Heart left ventricle (tissue), 16 donors: ENCODE results near the gene ADNP. TPM values are rescaled to one million over a fixed set of nuclear protein-coding genes. Genes with fewer than 3 reads are reported as not detected.
A peak's percentile ranks its signal among the peaks of the same experiment; 100 is the strongest.

ENCODE experiments used
- ATAC-seq, 4 donors: fragments of 200-7000 bp; cut with Tn5 transposase; one replicate each; pipeline ENCODE4 v1.9.1; 2020 to 2022; ENCODE audit warnings: moderate library complexity in 4 of 4, mild to moderate bottlenecking in 3 of 4, moderate number of reproducible peaks in 1 of 4
- DNase-seq, 5 donors: peaks; one replicate each; pipeline ENCODE4 v3.0.0-alpha.2; 2020
- H3K27ac ChIP-seq, 12 donors: fragments of 200-600 bp; sonication (generic) in 4 of 12; one replicate each; pipeline versions ENCODE4 v1.5.0 to v1.8.0; 2016 to 2022; ENCODE audit warnings: mild to moderate bottlenecking in 2 of 12
- H3K27me3 ChIP-seq, 9 donors: fragments of 200-600 bp; sonication (generic) in 2 of 9; one replicate each; pipeline versions ENCODE4 v1.5.1 to v1.8.0; 2016 to 2022; ENCODE audit warnings: mild to moderate bottlenecking in 3 of 9
- H3K36me3 ChIP-seq, 9 donors: fragments of 200-600 bp; sonication (generic) in 2 of 9; one replicate each; pipeline versions ENCODE4 v1.5.0 to v1.8.0; 2018 to 2022; ENCODE audit warnings: mild to moderate bottlenecking in 2 of 9
- H3K4me1 ChIP-seq, 12 donors: fragments of 200-600 bp; sonication (generic) in 4 of 12; one replicate each; pipeline versions ENCODE4 v1.5.0 to v1.8.0; 2016 to 2022; ENCODE audit warnings: mild to moderate bottlenecking in 3 of 12
- H3K4me3 ChIP-seq, 12 donors: fragments of 200-600 bp; sonication (generic) in 4 of 12; one replicate each; pipeline versions ENCODE4 v1.5.0 to v1.8.0; 2017 to 2022; ENCODE audit warnings: mild to moderate bottlenecking in 9 of 12, moderate library complexity in 4 of 12
- H3K9me3 ChIP-seq, 12 donors: fragments of 200-600 bp; sonication (generic) in 4 of 12; one replicate each; pipeline versions ENCODE4 v1.5.0 to v1.8.0; 2016 to 2022; ENCODE audit warnings: mild to moderate bottlenecking in 1 of 12
- POLR2A ChIP-seq, 2 donors: fragments of 450-650 bp; IDR thresholded peaks; one replicate each; pipeline ENCODE4 v1.6.1; 2017; ENCODE audit warnings: antibody characterized with exemption in 2 of 2, mild to moderate bottlenecking in 2 of 2, moderate library complexity in 2 of 2
- WGBS, 4 donors: extraction: QIAGEN DNeasy Blood & Tissue Kit in 2 of 4; methylation state at CpG; one replicate each; pipeline versions ENCODE4 v1.1.5 to v1.1.7; 2013 to 2018; 5-methylcytosine and 5-hydroxymethylcytosine counted together
- intact Hi-C, 10 donors: fragments of 100-400 bp; cut with DNase I; formaldehyde crosslinking; loops; one replicate each; pipeline versions ENCODE4 v1.11.1 to v1.14.2; 2022
- polyA plus RNA-seq, 2 donors: library from polyadenylated mRNA; stranded (reverse); fragments of 200-250 nt; gene quantifications; one replicate each; pipeline ENCODE4 v1.2.3, GENCODE V29; 2013
- total RNA-seq, 9 donors: library from RNA; depleted of rRNA in 2 of 9; stranded (reverse); fragments of >200 nt in 2 of 9; fragmentation: NEBNext Ultra II Directional in 3 of 9; extraction: Animal tissue kit (Norgen Biotek cat#: 25700) in 3 of 9; gene quantifications; one replicate each; pipeline versions ENCODE4 v1.1.0 to v1.2.4, GENCODE V29; 2016 to 2023
- TF ChIP-seq, protein P1 (sequence below), 12 donors: fragments of 200-600 bp; sonication (generic) in 4 of 12; IDR thresholded peaks; one replicate each; pipeline versions ENCODE4 v1.5.0 to v1.8.0; 2018 to 2022; ENCODE audit warnings: antibody characterized with exemption in 12 of 12, mild to moderate bottlenecking in 5 of 12
- donor health status: ischemic (EF 13 %, LVEDD 7.1; RV severe dilation, severe dysfunction).
- donor health status: healthy with polysubstance abuse.
- donor health status: DM: no; HTN: yes; CAD: no.
- donor health status: DM: no; HTN: no; CAD: no.
- donor health status: ischemic (EF 25% LVEDD 6.9; RV normal size, moderate dysfunction).
- donor health status: ischemic (EF 25% LVEDD 5.7; RV mildly dilated, moderate dysfunction).
- donor health status: healthy.
- donor health status: DM: yes; HTN: yes; CAD: no.
- donor health status: ischemic (EF 35%, LVEDD 5.7; RV mildly dilated, moderate dysfunction).
- donor health status: nonischemic (EF 11% LVEDD 7.7; RV severe dilation, severe dysfunction).
- donor health status: DM: yes; HTN: yes; CAD: no.
- donor health status: PGD.
- donor health status: ischemic (EF 29% LVEDD 5.4; RV normal size, mild dysfunction).
- donor health status: nonischemic (EF 23%, LVEDD 6.1; RV moderate dilation, normal function).

Gene ADNP
- total and polyA plus RNA-seq, 11 donors, result 18.1 to 50.6 (median 30.5) TPM

DNA sequence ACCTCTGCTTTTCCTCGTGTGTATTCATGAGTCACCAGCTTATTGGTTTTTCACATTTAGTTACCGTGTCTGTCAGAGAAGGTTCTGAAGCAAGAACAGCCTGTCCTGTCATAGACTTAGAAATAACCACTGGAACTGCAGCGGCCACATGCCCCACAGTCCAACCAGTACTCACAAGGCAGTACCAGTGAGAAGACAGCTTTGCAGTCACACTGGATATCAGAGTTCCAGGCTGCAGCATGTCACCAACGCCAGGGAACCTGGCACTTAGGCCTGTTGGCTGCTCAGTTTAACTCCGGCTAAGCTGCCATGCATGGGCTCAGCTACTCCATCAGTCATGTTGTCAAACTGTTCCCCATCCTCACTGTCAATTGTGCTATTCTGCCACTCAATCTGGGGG lies 40.1 kb downstream of the ADNP start:
- Histone ChIP-seq H3K27me3 (no peaks in the 10 kb centered on the region), H3K36me3 (peaks cover 2 to 78% (median 69%) of the 10 kb centered on the region in 9 donors), H3K9me3 (no peaks in the 10 kb centered on the region), H3K27ac (no peak overlapping the region), H3K4me1 (peaks cover 0 to 5% (median 0%) of the 10 kb centered on the region in 12 donors), H3K4me3 (no peak overlapping the region)
- DNase-seq, result no peak
- intact Hi-C loops, result no loop called here
- TF ChIP-seq, protein P1, sequence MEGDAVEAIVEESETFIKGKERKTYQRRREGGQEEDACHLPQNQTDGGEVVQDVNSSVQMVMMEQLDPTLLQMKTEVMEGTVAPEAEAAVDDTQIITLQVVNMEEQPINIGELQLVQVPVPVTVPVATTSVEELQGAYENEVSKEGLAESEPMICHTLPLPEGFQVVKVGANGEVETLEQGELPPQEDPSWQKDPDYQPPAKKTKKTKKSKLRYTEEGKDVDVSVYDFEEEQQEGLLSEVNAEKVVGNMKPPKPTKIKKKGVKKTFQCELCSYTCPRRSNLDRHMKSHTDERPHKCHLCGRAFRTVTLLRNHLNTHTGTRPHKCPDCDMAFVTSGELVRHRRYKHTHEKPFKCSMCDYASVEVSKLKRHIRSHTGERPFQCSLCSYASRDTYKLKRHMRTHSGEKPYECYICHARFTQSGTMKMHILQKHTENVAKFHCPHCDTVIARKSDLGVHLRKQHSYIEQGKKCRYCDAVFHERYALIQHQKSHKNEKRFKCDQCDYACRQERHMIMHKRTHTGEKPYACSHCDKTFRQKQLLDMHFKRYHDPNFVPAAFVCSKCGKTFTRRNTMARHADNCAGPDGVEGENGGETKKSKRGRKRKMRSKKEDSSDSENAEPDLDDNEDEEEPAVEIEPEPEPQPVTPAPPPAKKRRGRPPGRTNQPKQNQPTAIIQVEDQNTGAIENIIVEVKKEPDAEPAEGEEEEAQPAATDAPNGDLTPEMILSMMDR (IDR thresholded peaks at IDR 0.05), result no peak
- no peak for TF ChIP-seq POLR2A (IDR thresholded peaks at IDR 0.05)
- 67 to 87% (median 76%) methylated on average over 5 of the region's 5 CpGs for WGBS, 4 donors
- peak; percentile 45 to 81 (median 74) for ATAC-seq

DNA sequence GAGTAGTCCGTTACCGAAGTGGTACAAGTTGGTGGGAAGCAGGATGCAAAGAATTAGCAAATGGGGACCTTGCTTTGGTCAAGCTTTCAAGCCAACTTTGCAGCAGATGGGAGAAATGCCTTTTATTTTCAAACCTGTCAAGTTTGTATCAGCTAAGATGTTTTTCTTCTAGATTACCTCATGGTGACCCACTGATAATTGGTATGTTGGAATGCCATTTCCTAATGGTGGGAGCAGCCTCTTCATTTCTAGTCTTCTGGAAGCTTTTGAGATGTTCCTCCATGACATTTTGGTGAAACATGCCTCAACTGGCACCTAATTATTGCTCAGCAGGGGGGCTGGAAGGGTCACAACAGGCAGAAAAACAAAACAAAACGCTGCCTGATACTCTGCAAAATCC lies 43.7 kb downstream of the ADNP start:
- intact Hi-C loops, result no loop called here
- DNase-seq, result no peak
- Histone ChIP-seq H3K27ac (no peak overlapping the region), H3K4me1 (peaks cover 0 to 5% (median 0%) of the 10 kb centered on the region in 12 donors), H3K36me3 (peaks cover 0 to 47% (median 38%) of the 10 kb centered on the region in 9 donors), H3K27me3 (no peaks in the 10 kb centered on the region), H3K9me3 (no peaks in the 10 kb centered on the region), H3K4me3 (no peak overlapping the region)
- WGBS, 4 donors, result 84 to 97% (median 86%) methylated on average over 3 of the region's 3 CpGs
- no peak for ATAC-seq
- TF ChIP-seq, protein P1 (IDR thresholded peaks at IDR 0.05), result no peak
- TF ChIP-seq POLR2A (IDR thresholded peaks at IDR 0.05), result no peak

GRCh38 chr20:50886184-50886790 lies 45.0 kb downstream of the ADNP start:
- Histone ChIP-seq H3K36me3 (peaks cover 0 to 36% (median 25%) of the 10 kb centered on the region in 9 donors), H3K27ac (no peak overlapping the region), H3K27me3 (no peaks in the 10 kb centered on the region), H3K9me3 (no peaks in the 10 kb centered on the region), H3K4me3 (no peak overlapping the region), H3K4me1 (peaks cover 0 to 5% (median 0%) of the 10 kb centered on the region in 12 donors)
- DNase-seq (no peak), ATAC-seq (no peak)
- intact Hi-C loops, result no loop called here
- no peak for TF ChIP-seq POLR2A (IDR thresholded peaks at IDR 0.05)
- TF ChIP-seq, protein P1 (IDR thresholded peaks at IDR 0.05), result no peak
- WGBS, 4 donors, result 88 to 89% (median 89%) methylated on average over 11 to 12 of the region's 12 CpGs

DNA sequence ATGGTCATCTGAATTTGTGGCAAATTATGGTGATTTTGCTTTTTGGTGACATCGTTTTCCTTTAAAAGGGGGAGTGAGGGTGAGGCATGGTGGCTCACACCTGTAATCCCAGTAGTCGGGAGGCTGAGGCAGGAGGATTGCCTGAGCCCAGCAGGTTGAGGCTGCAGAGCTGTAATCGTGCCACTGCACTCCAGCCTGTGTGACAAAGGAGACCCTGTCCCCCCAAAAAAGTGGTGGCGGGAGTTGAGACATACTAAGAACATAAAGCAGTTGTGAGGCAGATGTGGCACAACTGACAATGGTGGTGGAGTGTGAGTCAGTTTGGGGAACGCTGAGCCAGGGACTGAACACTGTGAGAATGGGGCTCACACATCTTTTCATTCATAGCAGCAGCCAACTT lies 45.5 kb downstream of the ADNP start:
- WGBS, 4 donors, result 92 to 94% (median 93%) methylated on average over 5 of the region's 5 CpGs
- no peak overlapping the region for H3K27ac ChIP-seq
- H3K4me1 ChIP-seq, result peaks cover 0 to 5% (median 0%) of the 10 kb centered on the region in 12 donors
- ATAC-seq (no peak), DNase-seq (no peak)
- no peak overlapping the region for H3K4me3 ChIP-seq
- TF ChIP-seq POLR2A (IDR thresholded peaks at IDR 0.05), result no peak
- TF ChIP-seq, protein P1 (IDR thresholded peaks at IDR 0.05), result no peak
- H3K9me3 ChIP-seq, result no peaks in the 10 kb centered on the region
- H3K36me3 ChIP-seq, result peaks cover 0 to 31% (median 20%) of the 10 kb centered on the region in 9 donors
- no peaks in the 10 kb centered on the region for H3K27me3 ChIP-seq
- intact Hi-C loops, result no loop called here
